AG10803 (cell line): ENCODE data around the gene ZNF337.
"Not testable (repeated sequence)": the region's sequence is repeated elsewhere in the genome, so short reads cannot be mapped to it uniquely, and the experiment has no call there.

ENCODE experiments used
- DNase-seq: peaks from one replicate; pipeline ENCODE4 v3.0.0; 2010; ENCODE audit warnings: low read depth
- H3K4me3 ChIP-seq: 2 replicates; pipeline ENCODE4 v1.5.1; 2011; ENCODE audit warnings: mild to moderate bottlenecking, low read length, control low read depth
- TF ChIP-seq, protein P1 (sequence below): conservative IDR thresholded peaks from 2 replicates; pipeline ENCODE4 v1.5.1; 2011; ENCODE audit warnings: mild to moderate bottlenecking, low read length, control low read depth, inconsistent platforms

ZNF337 gene

GRCh38 chr20:25733903-25734302 is 37.2 kb upstream of the ZNF337 start:
- no peak overlapping the region for H3K4me3 ChIP-seq
- TF ChIP-seq, protein P1, sequence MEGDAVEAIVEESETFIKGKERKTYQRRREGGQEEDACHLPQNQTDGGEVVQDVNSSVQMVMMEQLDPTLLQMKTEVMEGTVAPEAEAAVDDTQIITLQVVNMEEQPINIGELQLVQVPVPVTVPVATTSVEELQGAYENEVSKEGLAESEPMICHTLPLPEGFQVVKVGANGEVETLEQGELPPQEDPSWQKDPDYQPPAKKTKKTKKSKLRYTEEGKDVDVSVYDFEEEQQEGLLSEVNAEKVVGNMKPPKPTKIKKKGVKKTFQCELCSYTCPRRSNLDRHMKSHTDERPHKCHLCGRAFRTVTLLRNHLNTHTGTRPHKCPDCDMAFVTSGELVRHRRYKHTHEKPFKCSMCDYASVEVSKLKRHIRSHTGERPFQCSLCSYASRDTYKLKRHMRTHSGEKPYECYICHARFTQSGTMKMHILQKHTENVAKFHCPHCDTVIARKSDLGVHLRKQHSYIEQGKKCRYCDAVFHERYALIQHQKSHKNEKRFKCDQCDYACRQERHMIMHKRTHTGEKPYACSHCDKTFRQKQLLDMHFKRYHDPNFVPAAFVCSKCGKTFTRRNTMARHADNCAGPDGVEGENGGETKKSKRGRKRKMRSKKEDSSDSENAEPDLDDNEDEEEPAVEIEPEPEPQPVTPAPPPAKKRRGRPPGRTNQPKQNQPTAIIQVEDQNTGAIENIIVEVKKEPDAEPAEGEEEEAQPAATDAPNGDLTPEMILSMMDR: no peak
- no peak for DNase-seq

DNA sequence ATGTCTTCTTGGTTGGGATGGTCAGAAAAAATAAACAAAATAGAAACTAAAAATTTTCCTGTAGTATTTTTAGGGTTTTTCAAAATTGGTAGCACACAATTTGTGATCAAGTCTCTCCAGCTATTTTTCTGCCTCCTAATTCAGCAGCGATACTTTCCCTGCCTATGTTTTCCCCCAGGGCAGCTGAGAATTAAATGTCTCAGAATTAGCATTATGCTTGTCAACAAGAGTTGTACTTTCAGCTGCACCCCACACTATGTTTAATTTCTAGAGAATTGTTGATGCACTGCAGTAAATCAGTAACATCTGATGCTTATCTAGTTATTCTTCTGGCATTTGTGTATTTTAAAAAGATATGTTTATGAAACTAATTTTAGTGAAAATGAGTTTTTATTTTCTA is 34.2 kb upstream of the ZNF337 start:
- no peak for DNase-seq
- no peak overlapping the region for H3K4me3 ChIP-seq
- TF ChIP-seq, protein P1: no peak

- no peak overlapping the region for H3K4me3 ChIP-seq
- TF ChIP-seq, protein P1: no peak
- DNase-seq: no peak
These were observed 29.7 kb upstream of the ZNF337 start for GRCh38 chr20:25726357-25726756.

DNA sequence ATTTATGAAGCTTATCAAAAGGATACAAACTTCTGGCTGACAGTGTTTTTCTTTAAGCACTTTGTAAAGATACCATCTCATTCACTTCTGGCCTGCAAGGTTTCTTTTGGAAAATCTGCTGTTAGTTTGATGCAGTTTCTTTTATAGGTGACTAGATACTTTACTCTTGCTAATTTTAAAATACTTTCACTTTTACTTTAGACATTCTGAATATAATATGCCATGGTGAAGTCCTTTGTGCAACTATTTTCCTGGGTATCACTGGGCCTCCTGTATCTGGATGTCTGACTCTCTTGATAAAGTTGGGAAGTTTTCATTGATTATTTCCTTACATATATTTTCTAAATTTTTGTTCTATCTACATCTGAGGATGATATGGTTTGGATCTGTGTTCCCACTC is 29.0 kb upstream of the ZNF337 start:
- no peak for DNase-seq
- TF ChIP-seq, protein P1: no peak
- no peak overlapping the region for H3K4me3 ChIP-seq

DNA sequence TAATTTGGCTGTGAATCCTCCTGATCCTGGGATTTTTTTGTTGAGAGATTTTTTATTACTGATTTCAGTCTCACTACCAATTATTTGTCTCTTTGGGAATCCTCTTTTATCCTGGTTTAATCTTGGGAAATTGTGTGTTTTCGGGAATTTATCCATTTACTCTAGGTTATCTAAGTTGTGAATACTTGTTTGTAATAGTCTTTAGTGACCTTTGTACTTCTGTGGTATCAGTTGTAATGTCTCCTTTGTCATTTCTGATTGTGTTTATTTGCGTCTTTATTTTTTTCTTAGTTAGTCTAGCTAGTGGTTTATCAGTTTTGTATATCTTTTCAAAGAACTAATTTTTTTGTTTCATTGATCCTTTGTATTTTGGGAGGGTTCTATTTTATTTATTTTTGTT is 27.3 kb upstream of the ZNF337 start:
- TF ChIP-seq, protein P1: no peak
- H3K4me3 ChIP-seq: no peak overlapping the region
- no peak for DNase-seq

DNA sequence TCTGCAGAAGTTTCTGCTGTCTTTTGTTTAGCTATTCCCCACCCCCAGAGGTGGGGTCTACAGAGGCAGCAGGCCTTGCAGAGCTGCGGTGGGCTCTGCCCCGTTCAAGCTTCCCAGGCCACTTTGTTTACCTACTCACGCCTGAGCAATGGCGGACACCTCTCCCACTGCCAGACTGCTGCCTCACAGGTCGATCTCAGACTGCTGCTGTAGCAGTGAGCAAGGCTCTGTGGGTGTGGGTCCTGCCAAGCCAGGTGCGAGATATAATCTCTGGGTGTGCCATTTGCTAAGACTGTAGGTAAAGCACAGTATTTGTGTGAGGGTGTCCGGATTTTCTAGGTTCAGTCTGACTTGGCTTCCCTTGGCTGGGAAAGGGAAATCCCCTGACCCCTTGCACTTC is 23.6 kb upstream of the ZNF337 start:
- no peak for DNase-seq
- TF ChIP-seq, protein P1: no peak
- H3K4me3 ChIP-seq: no peak overlapping the region

DNA sequence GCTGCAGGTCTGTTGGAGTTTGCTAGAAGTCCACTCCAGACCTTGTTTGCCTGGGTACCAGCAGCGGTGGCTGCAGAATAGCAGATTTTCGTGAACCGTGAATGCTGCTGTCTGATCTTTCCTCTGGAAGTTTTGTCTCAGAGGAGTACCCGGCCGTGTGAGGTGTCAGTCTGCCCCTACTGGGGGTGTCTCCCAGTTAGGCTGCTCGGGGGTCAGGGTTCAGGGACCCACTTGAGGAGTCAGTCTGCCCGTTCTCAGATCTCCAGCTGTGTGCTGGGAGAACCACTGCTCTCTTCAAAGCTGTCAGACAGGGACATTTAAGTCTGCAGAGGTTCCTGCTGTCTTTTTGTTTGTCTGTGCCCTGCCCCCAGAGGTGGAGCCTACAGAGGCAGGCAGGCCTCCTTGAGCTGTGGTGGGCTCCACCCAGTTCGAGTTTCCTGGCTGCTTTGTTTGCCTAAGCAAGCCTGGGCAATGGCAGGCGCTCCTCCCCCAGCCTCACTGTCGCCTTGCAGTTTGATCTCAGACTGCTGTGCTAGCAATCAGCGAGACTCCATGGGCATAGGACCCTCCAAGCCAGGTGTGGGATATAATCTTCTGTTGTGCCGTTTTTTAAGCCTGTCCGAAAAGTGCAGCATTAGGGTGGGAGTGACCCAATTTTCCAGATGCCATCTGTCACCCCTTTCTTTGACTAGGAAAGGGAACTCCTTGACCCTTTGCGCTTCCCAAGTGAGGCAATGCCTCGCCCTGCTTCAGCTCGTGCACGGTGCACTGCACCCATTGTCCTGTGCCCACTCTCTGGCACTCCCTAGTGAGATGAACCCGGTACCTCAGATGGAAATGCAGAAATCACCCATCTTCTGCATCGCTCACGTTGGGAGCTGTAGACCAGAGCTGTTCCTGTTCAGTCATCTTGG is 22.5 kb upstream of the ZNF337 start:
- H3K4me3 ChIP-seq, DNase-seq: not testable (repeated sequence)
